KMS-11 (cell line): Measurements from ENCODE around the gene ABCA3.
"Not testable (repeated sequence)": the region's sequence is repeated elsewhere in the genome, so short reads cannot be mapped to it uniquely, and the experiment has no call there.

Source experiments
- H2AFZ ChIP-seq: fragments of 200-600 bp; sonication (generic); 2 replicates; pipeline ENCODE4 v1.6.1; 2016; ENCODE audit warnings: antibody characterized with exemption, mixed run types, low read depth
- H3K27ac ChIP-seq: fragments of 200-600 bp; sonication (generic); 2 replicates; pipeline ENCODE4 v1.6.1; 2016; ENCODE audit warnings: mild to moderate bottlenecking, mixed run types
- H3K27me3 ChIP-seq: fragments of 200-600 bp; sonication (generic); 2 replicates; pipeline ENCODE4 v1.6.1; 2017; ENCODE audit warnings: mild to moderate bottlenecking, low read depth, mixed run types, moderate library complexity; ENCODE audit not compliant: insufficient read depth
- H3K36me3 ChIP-seq: fragments of 200-600 bp; sonication (generic); 2 replicates; pipeline ENCODE4 v1.6.1; 2017; ENCODE audit warnings: mild to moderate bottlenecking, mixed run types; ENCODE audit not compliant: insufficient read depth
- H3K4me1 ChIP-seq: fragments of 200-600 bp; sonication (generic); 2 replicates; pipeline ENCODE4 v1.6.1; 2016; ENCODE audit warnings: mild to moderate bottlenecking, low read depth, mixed run types; ENCODE audit not compliant: poor library complexity, severe bottlenecking
- H3K4me2 ChIP-seq: fragments of 200-600 bp; sonication (generic); 2 replicates; pipeline ENCODE4 v1.7.0; 2016; ENCODE audit warnings: mild to moderate bottlenecking, mixed run types
- H3K4me3 ChIP-seq: fragments of 200-600 bp; sonication (generic); IDR thresholded peaks from 2 replicates; pipeline ENCODE4 v1.6.1; 2017; ENCODE audit warnings: low read depth, low read length, mixed read lengths; ENCODE audit not compliant: insufficient read depth
- H3K79me2 ChIP-seq: fragments of 200-600 bp; sonication (generic); 2 replicates; pipeline ENCODE4 v1.6.1; 2016; ENCODE audit warnings: low read depth, mixed run types; ENCODE audit not compliant: insufficient read depth
- H3K9ac ChIP-seq: fragments of 200-600 bp; sonication (generic); 2 replicates; pipeline ENCODE4 v1.6.1; 2016; ENCODE audit warnings: mild to moderate bottlenecking, mixed run types
- H4K20me1 ChIP-seq: fragments of 200-600 bp; sonication (generic); 2 replicates; pipeline ENCODE4 v1.6.1; 2016; ENCODE audit warnings: mild to moderate bottlenecking, mixed run types; ENCODE audit not compliant: insufficient read depth
- CTCF ChIP-seq: fragments of 200-600 bp; sonication (generic); conservative IDR thresholded peaks from 2 replicates; pipeline ENCODE4 v1.6.1; 2017; ENCODE audit warnings: low read depth, mild to moderate bottlenecking, antibody characterized with exemption, low read length, moderate library complexity, mixed read lengths

The ABCA3 gene

GRCh38 chr16:2260250-2260649 lies 80.3 kb downstream of the ABCA3 start:
- Histone ChIP-seq H3K79me2 (peaks cover 70% of the 10 kb centered on the region), H3K36me3 (peaks cover 43% of the 10 kb centered on the region; the same call in 1 of the 2 replicates), H4K20me1 (peaks cover 21% of the 10 kb centered on the region), H3K27me3 (0 out of 2 replicates have a peak, but pooled peaks cover 6% of the 10 kb centered on the region), H3K9ac (no peak overlapping the region), H3K4me1 (peaks cover 6% of the 10 kb centered on the region), H3K4me2 (no peak overlapping the region), H3K4me3 (no peak overlapping the region), H3K27ac (no peak overlapping the region), H2AFZ (no peak overlapping the region)
- TF ChIP-seq CTCF: no peak

- H3K4me3 ChIP-seq, H3K27me3 ChIP-seq, H3K27ac ChIP-seq, H3K4me1 ChIP-seq, H4K20me1 ChIP-seq, H3K4me2 ChIP-seq, H2AFZ ChIP-seq, H3K9ac ChIP-seq: not testable (repeated sequence)
- H3K36me3 ChIP-seq: peaks cover 53% of the 10 kb centered on the region; the same call in 1 of the 2 replicates
- H3K79me2 ChIP-seq: peaks cover 53% of the 10 kb centered on the region
These were observed 82.0 kb downstream of the ABCA3 start for GRCh38 chr16:2258530-2258929.

GRCh38 chr16:2257726-2258125 lies 82.8 kb downstream of the ABCA3 start:
- no peaks in the 10 kb centered on the region for H4K20me1 ChIP-seq
- peaks cover 51% of the 10 kb centered on the region; the same call in 1 of the 2 replicates for H3K36me3 ChIP-seq
- peaks cover 45% of the 10 kb centered on the region; the same call in 1 of the 2 replicates for H3K79me2 ChIP-seq
- no peak overlapping the region for H3K9ac ChIP-seq
- H3K4me2 ChIP-seq: no peak overlapping the region
- H3K4me3 ChIP-seq: no peak overlapping the region
- TF ChIP-seq CTCF: no peak
- no peak overlapping the region for H3K27ac ChIP-seq
- H2AFZ ChIP-seq: no peak overlapping the region
- peaks cover 3% of the 10 kb centered on the region for H3K4me1 ChIP-seq
- H3K27me3 ChIP-seq: 0 out of 2 replicates have a peak, but pooled peaks cover 6% of the 10 kb centered on the region

GRCh38 chr16:2256531-2257140 lies 83.9 kb downstream of the ABCA3 start:
- TF ChIP-seq CTCF: no peak
- H3K27me3 ChIP-seq: no peaks in the 10 kb centered on the region
- H3K4me1 ChIP-seq: peaks cover 14% of the 10 kb centered on the region
- no peak overlapping the region for H3K27ac ChIP-seq
- H2AFZ ChIP-seq: no peak overlapping the region
- no peak overlapping the region for H3K9ac ChIP-seq
- no peak overlapping the region for H3K4me2 ChIP-seq
- H3K79me2 ChIP-seq: peaks cover 34% of the 10 kb centered on the region; the same call in 1 of the 2 replicates
- no peaks in the 10 kb centered on the region for H4K20me1 ChIP-seq
- H3K36me3 ChIP-seq: peaks cover 42% of the 10 kb centered on the region; the same call in 1 of the 2 replicates
- no peak overlapping the region for H3K4me3 ChIP-seq

- Histone ChIP-seq H3K27me3 (no peaks in the 10 kb centered on the region), H4K20me1 (no peaks in the 10 kb centered on the region), H2AFZ (no peak overlapping the region), H3K4me3 (no peak overlapping the region), H3K36me3 (peaks cover 32% of the 10 kb centered on the region; the same call in 1 of the 2 replicates), H3K9ac (no peak overlapping the region), H3K27ac (peak overlapping the region; percentile 88; the same call in 1 of the 2 replicates), H3K4me1 (peaks cover 29% of the 10 kb centered on the region), H3K4me2 (no peak overlapping the region), H3K79me2 (peaks cover 31% of the 10 kb centered on the region)
- TF ChIP-seq CTCF: no peak
These were observed 87.2 kb downstream of the ABCA3 start for GRCh38 chr16:2253293-2253692.
